Stimulated activated CD8-positive, alpha-beta memory T cell treated with anti-CD3 and anti-CD28 coated beads, Interleukin-12 subunit alpha, Interleukin-12 subunit beta, amount 100 ng/mL, for 4 hours (primary cell): ENCODE results near the gene SEMA4B.
"Not testable (repeated sequence)": the region's sequence is repeated elsewhere in the genome, so short reads cannot be mapped to it uniquely, and the experiment has no call there.

Source experiments
- DNase-seq: peaks from one replicate; pipeline ENCODE4 v3.0.0-alpha.2; 2020; ENCODE audit warnings: low read depth

The SEMA4B gene

DNA sequence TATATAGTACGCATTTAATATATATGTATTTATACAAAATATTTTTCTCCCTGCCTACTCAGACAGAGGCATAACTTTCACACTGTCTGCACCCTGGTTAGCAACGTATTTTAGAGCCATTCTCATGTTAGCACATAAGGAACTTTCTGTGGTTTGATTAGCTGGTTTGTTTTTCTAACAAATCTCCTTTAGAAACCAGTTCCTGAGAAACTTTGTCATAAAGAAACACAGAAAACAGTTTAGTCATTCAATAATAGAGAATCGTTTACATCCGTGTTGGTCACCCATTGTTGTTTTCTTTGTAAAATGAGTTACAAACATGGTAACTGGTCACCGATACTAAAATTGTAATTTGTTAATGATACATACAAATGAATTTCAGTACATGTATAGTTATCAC lies 58.4 kb downstream of the SEMA4B start:
- DNase-seq, result no peak

DNA sequence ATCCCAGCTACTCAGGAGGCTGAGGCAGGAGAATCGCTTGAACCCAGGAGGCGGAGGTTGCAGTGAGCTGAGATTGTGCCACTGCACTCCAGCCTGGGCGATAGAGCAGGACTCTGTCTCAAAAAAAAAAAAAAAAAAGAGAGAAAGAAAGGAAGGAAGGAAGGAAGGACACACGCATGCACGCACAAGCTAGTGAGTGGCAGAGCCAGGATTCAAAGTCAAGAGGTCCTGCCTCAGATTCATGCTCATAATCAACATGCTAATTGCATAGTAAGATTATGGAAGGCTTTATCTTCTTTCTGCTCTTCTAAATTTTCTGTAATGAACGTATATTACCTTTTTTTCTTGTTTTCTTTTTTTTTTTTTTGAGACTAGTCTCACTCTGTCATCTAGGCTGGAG lies 59.6 kb downstream of the SEMA4B start:
- DNase-seq, result not testable (repeated sequence)

DNA sequence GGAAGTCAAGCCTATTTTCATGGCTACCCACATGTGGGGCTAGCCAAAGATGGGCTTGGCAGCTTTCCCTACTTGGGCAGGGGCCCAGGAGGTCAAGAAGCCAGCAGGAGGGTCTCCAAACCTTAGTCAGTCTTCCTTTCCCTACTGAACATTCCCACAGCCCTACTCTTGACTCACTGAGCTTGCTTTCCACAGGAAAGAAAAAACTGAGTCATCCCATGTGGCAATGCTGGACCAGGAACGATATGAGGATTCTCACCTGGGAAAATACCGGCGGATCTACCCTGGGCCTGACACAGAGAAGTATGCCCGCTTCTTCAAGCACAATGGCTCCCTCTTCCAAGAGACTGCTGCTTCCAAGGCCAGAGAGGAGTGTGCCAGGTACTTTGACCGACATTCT lies 60.7 kb downstream of the SEMA4B start:
- DNase-seq, result no peak

DNA sequence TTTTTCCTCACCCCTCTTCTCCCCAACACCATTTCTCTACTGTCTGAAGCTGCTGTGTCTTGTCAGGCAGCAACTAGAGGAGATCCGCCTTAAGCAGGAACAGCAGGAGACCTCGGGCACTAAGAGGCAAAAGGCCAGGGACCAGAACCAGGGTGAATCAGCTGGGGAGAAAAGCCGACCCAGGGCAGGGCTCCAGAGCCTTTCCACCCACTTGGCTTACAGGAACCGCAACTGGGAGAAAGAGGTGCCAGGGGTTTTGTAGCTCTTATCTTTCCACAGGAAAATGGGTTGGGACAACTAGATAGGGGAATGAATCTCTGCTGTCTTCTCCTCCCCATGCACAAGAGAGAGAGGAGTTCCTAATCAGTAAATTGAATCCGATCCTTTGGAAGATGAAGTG lies 61.3 kb downstream of the SEMA4B start:
- no peak for DNase-seq

DNA sequence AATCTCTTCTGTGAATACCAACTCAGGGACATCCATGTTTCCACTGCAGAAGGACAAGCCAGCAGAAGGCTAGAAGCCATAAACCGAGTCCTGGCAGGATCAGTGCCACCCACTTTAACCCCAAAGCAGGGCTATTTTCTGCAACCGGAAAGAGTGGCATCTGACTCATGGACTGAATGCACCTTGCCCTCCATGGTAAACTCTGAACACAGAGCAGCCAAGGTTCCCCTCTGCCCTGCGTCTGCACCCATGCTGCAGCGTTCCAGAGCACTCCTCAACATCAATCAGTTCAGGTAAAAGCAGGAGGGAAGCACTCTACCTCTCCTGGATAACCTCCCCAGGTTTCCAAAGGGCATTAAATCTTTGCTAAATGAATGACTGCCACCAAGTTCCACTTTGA lies 63.5 kb downstream of the SEMA4B start:
- no peak for DNase-seq

DNA sequence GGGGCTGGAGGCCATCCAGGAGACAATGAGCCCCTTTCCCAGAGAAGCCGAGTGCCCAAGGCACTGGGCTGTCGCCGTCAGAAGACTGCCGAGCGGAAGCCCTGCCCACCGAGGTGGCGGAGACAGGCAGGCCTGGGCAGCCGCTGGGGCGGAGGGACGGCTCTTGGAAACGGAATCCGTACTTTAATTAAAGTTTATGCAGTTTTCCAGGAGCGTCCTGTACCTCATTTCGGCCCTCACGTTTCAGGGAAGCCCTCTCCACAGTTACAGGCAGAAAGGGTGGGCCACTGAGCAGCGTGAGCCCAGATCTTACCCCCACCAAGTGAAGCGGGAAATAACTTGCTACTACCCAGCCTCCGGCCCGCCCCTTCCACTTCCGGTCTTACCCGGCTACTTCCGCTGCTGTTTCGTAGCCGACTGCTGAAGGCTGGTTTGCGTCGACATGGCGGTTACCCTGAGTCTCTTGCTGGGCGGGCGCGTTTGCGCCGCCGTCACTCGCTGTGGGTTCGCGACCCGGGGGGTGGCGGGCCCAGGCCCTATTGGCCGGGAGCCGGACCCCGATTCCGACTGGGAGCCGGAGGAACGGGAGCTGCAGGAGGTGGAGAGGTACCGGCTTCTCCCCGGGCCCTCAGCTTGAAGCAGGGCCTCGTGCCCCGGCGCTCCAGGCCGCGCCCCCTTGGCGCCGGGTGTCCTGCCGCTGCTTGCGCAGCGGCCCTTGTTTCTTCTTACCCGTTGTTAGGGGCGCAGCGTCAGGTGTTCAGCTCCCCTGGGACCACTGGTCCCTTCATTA lies 64.3 kb downstream of the SEMA4B start, which contains the start of gene NGRN:
Gene NGRN, plus strand, starts transcription at position 402 of the 790 bp plus-strand sequence. Its CDS starts 41 bp downstream, at position 443.
- peak; percentile 85 for DNase-seq

DNA sequence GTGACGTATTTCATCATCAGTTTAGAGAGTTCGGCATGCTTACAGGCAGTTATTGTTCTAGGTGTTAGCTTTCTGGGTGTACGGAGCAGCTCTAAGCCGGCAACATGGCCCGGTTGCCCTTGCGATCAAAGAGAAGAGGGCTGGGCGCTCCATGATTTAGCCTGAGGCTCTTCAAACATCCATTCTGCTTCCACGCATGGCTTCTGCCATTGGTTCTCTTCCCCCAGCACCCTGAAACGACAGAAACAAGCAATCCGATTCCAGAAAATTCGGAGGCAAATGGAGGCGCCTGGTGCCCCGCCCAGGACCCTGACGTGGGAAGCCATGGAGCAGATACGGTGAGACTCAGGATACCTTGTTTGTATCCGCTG lies 64.9 kb downstream of the SEMA4B start:
- DNase-seq, result peak; percentile 19

DNA sequence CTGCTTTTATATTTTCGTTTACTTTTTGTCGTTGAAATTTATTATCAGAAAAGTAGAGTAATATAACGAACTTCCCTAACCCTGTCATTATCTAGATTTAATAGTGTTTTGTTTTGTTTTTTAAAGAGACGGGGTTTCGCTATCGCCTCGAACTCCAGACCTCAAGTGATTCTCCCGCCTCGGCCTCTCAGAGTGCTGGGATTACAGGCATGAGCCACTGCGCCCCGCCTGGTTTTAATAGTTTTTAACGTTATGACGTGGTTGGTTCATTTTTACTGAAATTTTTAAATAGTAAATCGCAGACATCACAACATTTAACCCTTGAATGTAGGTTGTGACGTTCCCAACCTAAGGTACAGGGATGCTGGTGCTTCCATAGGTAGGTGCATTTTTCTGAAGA lies 65.4 kb downstream of the SEMA4B start:
- DNase-seq, result no peak

DNA sequence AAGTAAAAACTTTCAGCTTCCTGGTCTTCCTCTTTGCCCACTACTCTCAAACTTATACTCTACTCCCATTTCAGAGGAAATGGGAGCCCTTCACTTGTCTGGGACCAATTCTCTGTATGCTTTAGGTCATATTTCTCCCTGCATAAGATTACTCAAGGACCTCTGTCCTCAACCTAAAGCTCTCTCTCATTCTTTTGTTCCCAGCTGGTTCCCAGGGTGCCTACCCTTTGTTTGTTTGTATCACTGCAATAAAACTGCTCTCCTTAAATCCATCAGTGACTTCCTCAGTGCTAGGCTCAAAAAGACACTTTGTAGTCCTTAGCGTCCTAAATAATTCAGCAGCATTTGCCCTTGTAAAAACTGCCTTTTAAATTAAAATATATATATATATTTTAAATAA lies 67.3 kb downstream of the SEMA4B start:
- DNase-seq, result no peak

DNA sequence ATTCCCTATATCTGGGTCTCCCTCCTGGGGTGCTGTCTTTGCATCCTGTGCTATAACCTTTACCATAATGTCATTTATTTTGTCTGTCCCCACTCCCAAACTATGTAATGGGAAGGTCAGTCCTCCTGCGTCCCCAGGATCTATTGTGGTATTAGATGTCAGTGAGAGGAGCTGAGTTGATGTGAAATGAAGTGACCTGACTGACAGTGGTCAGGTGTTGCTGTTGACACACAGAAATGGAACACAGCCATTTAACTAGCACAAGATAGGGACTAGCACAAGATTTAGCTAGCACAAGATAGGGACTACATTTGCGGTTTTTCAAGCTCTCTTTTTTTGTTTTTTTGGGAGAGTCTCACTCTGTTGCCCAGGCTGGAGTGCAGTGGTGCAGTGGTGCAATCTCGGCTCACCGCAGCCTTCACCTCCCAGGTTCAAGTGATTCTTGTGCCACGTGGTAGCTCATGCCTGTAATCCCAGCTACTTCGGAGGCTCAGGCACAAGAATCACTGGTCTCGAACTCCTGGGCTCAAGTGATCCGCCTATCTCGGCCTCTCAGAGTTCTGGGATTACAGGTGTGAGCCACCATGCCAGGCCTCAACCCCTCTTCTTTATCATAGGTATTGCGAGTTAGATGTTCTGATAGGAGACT lies 69.5 kb downstream of the SEMA4B start:
- no peak for DNase-seq

DNA sequence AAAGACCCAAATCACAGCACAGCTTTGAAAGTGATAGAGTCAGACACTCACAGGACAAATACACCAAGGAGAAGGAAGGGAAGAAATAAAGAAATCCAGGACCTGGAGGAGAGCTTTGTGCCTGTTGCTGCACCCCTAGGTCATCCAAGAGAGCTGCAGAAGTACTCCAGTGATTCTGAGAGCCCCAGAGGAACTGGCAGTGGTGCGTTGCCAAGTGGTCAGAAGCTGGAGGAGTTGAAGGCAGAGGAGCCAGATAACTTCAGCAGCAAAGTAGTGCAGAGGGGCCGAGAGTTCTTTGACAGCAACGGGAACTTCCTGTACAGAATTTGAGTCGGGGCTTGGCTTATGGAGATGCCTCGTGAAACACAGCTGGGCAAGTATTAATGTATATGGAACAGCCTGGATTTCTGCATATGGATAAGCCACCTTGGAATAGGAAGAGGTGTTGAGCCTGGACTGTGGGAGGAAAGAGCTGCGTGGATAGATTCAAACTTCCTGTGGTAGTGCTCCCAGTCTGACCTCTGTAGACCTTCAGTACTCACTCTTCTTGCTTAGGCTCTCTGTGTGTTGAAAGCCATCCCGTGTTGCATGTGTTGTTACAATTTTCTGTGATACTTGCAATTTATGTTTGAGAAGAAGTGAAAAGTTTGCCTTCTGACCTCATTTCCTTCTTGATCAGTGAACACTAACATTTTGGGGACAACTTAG lies 70.5 kb downstream of the SEMA4B start:
- no peak for DNase-seq

DNA sequence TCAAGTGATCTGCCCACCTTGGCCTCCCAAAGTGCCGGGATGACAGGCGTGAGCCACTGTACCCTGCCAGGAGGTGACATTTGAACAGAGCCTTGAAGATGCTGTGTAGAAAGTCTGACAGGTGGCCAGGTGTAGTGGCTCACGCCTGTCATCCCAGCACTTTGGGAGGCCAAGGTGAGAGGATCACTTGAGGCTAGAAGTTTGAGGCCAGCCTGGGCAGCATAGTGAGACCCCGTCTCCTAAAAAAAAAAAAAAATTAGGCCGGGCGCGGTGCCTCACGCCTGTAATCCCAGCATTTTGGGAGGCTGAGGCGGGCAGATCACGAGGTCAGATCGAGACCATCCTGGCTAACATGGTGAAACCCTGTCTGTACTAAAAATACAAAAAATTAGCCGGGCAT lies 77.3 kb downstream of the SEMA4B start:
- not testable (repeated sequence) for DNase-seq
